Activated CD8-positive, alpha-beta memory T cell treated with anti-CD3 and anti-CD28 coated beads, Interleukin-2, amount 50 U/mL, for 24 hours (primary cell): ENCODE data around the gene STT3B.

ENCODE experiments used
- DNase-seq: peaks from one replicate; pipeline ENCODE4 v3.0.0-alpha.2; 2020; ENCODE audit errors: extremely low read depth

STT3B gene

DNA sequence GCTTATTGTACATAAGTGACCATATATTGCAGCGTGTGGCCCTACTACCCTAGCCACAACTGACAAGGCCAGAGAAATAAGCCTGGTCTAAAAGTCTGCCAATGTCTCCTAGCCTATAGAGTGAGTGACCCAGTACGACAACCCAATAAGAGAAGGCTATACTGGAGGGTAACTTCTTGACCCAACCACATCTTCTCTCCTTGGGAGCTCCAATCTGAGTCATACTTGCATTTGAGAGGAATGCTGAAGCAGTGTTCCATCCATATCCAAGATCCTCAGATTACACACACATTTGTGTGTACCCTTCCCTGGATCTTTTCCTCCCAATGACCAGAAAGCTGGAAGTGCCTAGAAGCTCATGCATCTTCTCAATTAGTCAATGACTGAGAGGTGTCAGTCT lies 11.3 kb upstream of the STT3B start:
- no peak for DNase-seq

DNA sequence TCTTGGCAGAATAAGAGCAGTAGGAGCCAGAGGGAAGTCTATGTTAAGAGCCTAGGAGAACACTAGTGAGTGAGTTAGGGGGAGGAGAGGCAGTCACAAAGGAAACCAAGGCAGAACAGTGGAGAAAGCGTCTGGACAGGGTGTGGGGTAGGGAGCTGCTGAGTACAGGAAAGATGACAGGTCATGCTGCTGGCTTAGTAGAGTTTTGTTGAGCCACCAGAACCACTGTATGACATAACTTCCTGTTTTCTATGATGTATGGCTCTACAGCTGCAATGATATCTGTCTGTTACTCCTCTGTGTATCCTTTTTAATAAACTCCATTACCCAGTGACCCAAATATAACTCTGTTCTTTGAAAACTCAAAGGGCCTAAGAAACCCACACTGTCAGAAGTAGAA lies 10.6 kb upstream of the STT3B start:
- DNase-seq = no peak

DNA sequence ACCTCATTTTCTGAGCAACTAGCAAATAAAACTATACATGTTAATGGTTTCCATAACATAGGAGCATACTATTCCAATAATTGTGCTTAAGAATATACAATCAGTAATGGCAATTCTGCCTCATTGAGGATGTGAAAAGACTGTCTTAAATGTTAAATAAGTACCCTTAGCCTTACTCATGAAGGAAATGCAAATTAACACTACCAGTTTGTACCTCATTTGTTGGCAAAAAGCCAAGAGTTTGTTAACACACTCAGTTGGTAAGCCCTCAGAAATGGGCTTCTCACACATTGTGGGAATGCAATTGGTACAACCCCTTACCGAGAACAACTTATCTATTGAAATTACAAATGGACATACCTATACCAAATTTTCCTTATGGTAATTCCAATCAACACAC lies 9.2 kb upstream of the STT3B start:
- DNase-seq = no peak

DNA sequence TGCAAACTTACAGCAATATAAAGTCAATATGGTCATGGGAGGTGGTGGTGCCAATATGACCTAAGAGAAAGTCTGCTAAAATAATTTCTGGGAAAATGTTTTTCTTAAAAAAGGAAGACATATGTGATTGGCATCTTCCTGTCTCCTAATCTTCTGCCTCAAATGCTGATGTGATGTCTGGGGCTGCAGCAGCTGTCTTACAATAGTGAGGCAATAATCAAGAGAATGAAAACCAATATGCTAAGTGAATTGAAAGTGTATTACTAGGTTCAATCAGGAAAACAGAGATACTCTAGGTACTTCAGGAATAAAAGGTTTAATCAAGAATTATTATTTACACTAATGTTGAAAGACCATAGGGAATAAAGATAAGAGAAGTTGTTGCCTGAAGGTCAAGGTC lies 7.2 kb upstream of the STT3B start:
- DNase-seq = no peak

DNA sequence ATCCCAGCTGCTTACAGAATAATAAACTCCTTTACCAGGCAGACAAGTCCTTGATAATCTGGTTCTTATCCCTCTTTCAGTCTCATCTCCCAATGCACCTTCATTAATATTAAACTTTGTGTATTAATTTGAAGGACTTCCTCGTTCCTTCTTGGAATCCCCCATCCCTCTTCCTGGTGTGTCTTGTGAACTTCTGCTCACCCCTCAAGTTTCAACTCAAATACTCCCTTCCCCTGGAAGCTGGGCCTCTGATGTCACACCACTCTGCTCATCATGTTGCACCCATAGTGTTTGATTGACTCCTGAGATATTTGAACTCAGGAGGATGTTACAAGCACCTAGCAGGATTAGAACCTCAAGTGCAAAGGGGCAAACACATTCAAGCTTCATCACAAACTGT lies 3.3 kb upstream of the STT3B start:
- DNase-seq = no peak

DNA sequence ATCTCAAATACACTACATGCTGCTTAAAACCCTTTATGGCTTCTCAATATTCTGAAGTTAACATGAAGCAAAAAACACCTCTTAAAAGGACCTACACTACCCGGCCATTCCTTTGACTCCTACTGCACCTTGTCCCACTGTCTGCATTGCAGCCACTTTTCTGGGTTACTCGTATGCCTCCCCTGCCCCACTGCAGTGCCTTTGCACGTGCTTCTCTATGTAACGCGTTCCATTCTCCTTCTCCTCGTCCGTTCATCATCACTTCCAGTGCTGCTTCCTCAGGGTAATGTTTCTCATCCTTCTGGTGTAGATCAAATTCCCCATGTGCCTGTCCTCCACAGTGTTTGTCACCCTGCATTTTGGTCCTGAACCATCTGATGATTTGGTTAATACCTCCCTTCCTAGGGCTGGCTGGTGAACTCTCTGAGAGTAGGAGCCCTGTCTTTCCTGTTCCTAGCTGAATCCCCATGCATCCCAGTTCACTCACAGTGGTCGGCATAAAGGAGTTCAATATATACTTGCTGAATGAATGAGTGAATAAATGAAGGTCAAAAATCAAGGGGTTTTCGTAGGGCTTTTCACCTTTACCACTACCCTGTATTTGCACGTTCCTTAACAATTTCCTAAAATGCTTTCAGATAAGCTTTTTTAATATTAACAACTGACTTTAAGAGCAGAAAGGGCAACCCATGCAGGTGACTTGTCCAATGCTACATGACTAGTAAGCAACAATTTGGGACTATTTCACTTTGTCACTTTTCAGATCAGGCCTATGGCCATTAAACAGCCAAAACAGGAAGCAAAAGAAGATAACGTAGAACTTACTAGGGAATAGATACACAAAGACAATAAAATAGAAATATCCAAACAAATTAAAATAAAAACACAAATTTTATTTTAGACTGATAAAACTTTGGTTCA lies 2.4 kb upstream of the STT3B start:
- no peak for DNase-seq

DNA sequence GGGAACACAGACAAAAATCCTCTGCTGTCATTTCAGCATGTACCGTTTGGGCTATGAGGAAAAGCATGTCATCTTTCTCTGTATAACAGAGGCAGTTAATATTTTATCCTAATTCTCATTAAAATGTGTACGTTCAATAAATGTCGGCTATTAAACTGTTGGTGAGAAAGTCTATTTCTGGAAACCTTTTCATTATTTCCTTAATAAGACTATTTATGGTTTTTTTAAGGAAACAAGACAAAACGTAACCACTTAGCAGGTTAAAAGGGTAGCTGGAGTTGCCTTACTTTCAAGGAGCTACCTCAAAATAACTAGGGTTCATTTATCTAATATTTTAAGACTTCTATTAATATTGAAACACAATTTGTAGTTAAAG lies 1.8 kb upstream of the STT3B start:
- no peak for DNase-seq

DNA sequence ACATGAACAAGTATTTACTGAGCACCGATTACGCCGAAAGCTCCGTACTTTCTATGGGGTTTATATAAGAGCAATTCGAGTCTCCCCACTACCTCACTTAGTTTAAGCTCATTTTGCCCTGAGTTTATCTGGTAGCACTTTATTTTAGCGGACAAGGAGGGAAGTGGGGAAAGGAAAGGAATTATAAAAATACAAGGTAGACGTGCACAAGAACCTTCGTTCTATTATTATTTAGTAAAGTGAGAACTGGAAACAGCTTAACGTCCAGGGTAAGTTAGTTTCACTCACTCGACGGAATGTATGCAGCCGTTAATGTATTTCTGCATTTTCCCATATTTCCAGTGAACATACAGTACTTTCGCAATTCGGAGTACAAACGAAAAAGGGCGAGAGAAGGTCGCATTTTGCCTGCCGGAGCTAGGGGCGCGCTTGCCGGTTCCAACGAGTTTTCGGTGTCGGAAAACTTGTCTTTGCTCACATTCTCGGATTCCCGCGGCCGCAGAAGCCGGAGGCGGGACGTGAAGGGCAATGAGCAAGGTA lies 1.2 kb upstream of the STT3B start:
- DNase-seq = no peak

DNA sequence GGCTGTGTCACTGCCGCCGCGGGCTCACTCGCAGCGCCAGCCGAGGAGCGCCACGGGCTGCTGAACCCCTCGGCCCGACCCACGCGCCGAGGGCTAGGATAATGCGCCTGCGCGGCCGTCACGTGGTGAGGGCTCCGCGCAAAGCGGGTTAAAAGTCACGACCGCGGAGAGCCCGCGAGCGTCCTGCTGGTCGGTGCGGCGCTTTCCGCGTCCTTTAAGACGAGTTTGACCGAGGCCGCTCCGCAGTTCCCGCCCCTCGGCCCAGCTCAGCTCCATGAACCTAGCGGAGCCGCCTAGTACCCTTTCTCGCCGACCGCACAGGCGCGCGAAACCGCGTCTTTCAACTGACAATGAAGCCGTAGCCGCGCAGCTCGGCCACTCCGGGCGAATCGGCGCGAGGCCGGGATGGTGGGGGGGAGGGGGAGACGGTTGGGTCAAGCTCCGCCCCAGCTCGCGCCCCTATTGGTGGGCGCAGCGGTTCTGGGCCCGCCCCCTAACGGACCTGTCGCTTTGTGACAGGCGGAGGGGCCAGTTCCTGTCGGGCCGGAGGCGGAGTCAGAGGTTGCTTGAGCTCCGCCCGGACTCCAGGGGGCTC lies 636 bp upstream of the STT3B start:
- DNase-seq = peak; percentile 95

DNA sequence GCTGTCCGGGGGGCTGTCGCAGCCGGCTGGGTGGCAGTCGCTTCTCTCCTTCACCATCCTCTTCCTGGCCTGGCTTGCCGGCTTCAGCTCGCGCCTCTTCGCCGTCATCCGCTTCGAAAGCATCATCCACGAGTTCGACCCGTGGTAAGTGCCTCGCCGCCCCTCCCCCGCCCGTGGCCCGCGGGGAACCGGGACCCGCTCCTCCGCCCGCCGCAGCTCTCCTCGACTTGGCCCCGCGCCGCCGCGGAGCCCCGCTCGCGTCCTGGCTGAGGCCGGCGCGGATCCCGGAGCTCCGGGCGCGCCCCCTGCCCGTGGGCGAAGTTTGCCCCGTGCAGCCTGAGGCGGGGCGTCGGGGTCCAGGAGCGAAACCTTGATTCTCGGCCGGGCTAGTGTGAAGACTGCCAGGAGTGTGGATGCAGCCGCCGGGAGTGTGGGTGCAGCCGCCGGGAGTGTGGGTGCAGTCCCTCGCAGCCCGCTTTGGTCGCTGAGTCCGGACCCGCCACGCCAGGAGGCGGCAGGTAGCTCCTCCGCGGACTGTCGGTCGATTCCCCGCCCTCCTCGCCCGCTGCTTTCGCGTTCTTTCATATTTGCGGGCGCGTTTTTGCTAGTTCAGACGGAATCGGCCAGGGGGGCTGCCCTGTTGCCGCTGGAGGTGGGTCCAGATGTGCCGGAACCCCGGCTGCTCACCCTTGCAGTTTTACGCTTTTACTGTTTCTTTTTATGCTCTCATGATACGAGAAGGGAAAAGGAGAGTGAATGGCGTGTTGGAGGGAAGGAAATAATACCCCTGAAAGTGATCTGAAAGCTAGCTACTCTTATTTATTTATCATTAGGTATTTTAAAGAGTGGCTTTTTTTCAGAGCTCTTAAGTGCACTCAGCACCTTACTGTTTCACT lies 692 bp downstream of the STT3B start:
- peak; percentile 24 for DNase-seq

DNA sequence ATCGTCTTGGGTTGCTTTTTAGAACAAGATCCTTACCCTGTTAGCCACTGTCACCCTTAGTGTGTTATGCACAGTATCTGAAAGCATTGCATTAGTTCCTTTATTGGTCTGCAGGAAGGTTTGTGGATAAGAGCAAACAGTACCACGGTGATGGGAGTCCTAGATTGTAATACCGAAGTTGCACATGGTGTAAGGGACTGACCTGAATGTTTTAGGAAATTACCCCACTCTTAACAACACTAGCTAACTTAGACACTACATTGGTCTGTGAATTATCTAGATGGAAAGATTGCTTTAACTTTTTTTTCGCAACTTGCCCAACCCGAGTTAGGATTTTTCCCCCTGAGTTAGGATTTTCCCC lies 1.3 kb downstream of the STT3B start:
- DNase-seq = no peak

DNA sequence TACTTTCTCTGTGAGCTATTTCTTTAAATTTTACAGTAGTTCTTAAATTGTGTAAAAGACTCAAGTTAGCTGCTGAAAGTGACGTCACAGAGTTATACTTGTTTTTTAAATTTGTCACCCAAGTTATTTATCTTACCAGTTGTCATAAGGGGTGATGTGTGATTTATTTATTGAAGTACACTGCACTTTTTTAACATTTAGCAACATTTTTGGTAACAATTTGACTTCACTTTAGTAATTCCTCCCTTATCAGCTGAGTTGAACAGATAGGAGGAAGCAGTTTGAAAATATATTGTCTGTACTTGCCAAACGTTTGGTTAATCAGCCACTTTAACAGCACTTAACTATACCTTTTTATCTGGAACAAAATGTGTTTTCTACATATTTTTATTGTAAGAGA lies 3.8 kb downstream of the STT3B start:
- no peak for DNase-seq

DNA sequence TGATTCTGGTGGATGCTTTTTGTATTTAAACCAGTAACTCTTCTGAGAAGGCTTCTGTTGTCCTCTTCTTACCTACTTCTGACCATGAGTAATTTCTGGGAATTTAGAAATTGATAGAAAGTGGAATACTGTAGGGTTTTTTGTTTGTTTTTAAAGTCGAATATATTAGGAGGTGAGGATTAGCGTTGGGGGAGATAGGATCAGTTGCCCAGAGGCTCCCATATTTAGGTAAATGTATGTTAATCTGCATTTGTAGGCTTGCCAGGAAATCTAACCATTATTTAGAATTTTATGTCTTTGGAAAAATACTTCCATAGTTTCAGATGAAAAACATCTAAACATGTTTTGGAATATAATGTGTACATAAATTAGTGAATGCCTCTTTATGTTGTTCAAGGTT lies 6.1 kb downstream of the STT3B start:
- no peak for DNase-seq

DNA sequence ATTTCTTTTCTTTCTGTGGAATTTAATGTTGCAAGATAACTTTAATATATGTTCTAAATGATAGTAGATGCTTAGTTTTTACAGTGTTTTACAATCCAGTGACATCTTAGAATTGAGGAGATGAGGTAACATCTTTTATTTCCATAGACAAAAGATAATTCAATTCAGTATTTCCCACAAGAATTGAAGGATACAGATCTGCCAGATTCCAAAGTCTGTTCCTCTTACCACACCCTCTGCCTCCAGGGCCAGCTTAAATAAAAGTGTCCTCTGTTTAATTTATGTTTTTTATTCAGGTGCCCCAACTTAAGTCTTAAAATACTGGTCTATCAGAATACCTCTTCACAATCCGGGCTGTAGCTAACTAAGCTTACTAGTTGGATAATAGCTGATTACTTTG lies 6.5 kb downstream of the STT3B start:
- no peak for DNase-seq

DNA sequence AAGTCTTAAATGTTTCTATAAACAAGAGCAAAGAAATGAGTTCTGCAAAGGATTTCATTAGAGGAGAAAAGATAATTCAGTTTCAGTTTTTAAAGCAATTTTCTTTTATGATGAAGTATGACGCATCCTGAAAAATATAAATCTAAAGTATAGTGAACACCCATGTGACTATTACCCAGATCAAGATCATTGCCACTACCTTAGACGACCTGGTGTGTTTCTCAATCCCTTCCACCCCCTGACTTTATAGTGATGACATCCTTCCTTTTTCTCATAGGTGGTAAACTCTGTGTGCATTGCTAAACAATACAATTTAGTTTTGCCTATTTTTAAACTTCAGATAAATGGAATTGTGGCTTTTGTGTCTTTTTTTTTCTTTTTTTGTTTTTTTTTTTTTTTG lies 8.4 kb downstream of the STT3B start:
- no peak for DNase-seq

DNA sequence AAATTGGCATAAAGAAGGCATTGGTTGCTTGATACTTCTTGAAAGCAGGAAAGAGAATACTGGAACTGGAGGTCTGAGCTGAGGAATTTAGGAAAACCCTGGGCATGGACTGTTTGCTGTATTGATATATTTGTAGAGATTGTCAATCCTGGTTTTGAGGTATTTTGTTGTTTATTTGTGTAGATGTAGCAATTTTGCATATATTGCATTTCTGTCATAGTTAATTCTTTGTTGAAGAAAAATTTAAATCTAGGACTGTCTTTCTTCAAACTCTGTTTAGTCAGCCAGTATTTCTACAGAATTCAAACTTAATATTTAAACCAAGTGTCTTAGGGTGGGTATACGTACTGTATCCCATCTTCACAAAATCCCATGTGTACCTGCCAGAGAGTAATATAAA lies 9.5 kb downstream of the STT3B start:
- no peak for DNase-seq

DNA sequence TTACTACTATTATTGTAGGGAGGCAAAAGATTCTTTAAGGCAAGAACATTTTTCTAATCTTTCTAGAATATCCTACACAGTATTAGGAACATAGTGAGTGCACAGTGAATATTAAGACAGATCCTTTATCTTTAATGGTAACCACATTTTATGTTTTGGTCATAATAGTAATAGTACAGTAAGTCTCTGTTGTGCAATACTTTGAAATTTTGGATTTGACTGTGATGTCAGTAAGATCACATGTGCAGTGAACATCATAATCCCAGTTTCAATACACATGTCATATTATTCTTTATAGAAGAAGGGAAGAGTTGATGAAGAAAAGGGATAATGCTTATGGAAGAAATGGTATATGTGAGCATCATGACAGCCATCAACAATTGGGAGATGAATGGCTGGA lies 10.7 kb downstream of the STT3B start:
- no peak for DNase-seq

DNA sequence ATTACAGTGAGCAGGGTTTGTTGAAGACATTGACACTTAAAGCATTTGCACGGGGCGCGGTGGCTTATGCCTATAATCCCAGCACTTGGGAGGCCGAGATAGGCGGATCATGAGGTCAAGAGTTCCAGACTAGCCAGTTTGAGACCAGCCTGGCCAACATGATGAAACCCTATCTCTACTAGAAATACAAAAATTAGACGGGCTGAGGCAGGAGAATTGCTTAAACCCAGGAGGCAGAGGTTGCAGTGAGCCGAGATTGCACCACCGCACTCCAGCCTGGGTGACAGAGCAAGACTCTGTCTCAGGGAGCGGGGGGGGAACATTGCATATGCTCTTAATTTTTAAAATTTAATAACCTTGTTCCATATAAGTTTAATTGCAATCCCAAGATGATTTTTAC lies 11.9 kb downstream of the STT3B start:
- DNase-seq = no peak

DNA sequence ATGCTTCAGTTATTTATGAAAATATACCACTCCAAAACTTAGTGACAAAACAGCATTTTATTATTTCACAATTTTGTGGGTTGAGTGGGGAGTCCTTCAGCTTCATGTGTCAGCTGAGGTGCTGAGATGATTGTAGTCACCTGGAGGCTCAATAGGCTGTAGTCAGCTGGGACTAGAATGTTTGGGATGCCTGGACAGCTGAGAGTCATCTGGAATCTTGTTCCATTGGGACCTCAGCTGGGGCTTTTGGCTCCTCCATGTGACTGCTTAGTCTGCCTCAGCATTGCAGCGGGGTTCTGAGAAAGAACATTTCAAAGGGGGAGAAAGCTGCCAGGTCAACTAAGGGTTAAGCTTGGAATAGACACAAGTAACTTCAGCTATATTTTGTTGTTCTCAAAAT lies 13.4 kb downstream of the STT3B start:
- DNase-seq = no peak

DNA sequence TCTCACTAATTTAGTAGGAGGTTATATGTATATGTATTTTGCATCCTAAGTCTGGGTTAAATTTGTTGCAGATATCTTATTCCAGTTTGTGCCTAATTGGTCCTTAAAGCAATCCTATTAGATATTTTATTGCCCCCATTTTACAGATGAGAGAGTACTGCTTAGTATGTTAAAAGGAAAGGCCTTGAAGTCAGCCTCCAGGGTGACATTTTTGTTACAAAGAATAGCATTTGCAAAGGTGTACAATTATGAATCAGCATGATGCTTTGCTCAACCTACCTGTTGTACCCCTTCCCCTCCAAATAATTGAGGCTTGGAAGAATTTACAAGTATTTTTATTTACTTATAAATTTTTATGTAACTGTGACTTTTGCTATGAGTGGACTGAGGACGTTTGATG lies 14.0 kb downstream of the STT3B start:
- DNase-seq = no peak

DNA sequence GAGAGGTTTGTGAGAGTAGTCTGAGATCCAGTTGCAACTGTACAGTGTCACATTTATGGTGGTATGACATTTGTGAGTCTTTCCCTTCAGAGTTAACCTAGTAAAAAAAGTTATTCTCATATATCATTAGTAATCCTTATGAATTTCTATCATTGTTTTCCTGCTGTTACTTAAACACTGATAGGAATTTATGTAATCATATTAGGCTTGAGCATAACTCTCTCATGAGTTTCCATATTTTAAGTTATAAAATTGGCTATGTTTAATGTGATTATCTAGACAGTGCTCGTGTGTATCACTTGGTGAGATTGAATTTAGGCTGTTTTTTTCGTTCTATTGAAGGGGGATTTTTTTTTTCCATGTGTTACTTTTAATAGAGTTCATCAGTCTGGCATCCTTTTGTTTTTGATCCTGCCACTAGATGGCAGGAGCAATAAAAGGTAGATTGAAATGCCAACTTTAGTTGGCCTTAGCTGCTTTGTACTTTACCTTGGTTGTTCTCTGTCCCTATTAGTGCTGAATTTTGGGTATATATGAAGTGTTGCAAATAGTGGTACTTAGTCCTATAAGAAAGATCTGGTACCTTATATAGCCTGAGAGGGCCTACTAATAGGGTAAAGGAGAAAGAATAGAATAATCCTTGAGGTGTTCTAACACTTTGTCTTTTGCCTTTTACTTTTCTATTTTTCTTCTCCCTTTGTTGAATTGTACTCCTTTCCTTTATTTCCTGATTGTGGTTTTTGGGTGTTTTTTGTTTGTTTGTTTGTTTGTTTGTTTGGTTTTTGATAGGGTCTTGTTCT lies 17.9 kb downstream of the STT3B start:
- no peak for DNase-seq

DNA sequence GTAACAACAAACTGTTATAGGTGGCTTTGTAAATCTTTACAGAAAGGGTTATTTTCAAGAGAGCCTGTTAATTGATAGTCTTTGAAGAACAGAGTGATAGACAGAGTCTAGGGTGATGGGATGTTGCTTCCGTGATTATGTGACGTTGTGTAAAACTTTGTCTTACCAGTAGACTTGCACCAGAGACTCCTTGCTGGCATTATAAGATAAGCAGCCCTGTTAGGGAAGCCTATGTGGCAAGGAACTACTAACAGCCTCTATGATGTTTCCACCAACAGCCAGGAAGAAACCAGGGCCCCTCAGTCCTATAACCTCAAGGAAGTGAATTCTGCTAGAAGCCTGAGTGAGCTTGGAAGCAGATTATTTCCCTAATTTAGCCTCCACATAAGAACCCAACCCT lies 18.9 kb downstream of the STT3B start:
- DNase-seq = no peak
